HEK293 (cell line): ENCODE measurements around the gene PAPSS2.

Experiments used
- CTCF ChIA-PET: fragments of 350-600 bp; formaldehyde crosslinking; extraction: SDS; loops from one replicate; lab custom pipeline; 2021; ENCODE audit warnings: antibody characterized with exemption; lab: Yijun Ruan, JAX
- POLR2A ChIA-PET: fragments of 300-600 bp; formaldehyde crosslinking; extraction: SDS; loops from one replicate; lab custom pipeline; 2020; ENCODE audit warnings: antibody characterized with exemption, inconsistent platforms; lab: Yijun Ruan, JAX
- H3K27ac ChIP-seq: fragments of 200-500 bp; sonication (Bioruptor generic); 2 replicates; pipeline ENCODE4 v1.5.1; 2014; ENCODE audit warnings: low read depth, low read length, control low read depth, inconsistent platforms; ENCODE audit errors: extremely low read depth
- H3K36me3 ChIP-seq, 2 experiments: fragments of 200-500 bp in 1 of 2; sonication (Bioruptor generic) in 1 of 2; 1 replicate in 1 of 2; 2 replicates in 1 of 2; pipeline ENCODE4 v1.5.1; 2014 to 2017; ENCODE audit warnings: inconsistent platforms in 2 of 2, low read length in 2 of 2; ENCODE audit not compliant: control insufficient read depth in 2 of 2, insufficient read depth in 1 of 2
- H3K4me1 ChIP-seq: fragments of 200-500 bp; sonication (Bioruptor generic); 2 replicates; pipeline ENCODE4 v1.5.1; 2014; ENCODE audit warnings: mild to moderate bottlenecking, low read length, inconsistent platforms; ENCODE audit not compliant: control insufficient read depth, insufficient read depth
- H3K4me3 ChIP-seq: 2 replicates; pipeline ENCODE4 v1.5.1; 2011; ENCODE audit warnings: low read depth, mild to moderate bottlenecking, control low read depth, low read length, moderate library complexity
- H3K9me3 ChIP-seq: fragments of 200-500 bp; sonication (Bioruptor generic); 2 replicates; pipeline ENCODE4 v1.5.1; 2014; ENCODE audit warnings: low read depth, low read length, inconsistent platforms; ENCODE audit not compliant: control insufficient read depth, insufficient read depth
- HOXD13 ChIP-seq: sonication (generic); formaldehyde crosslinking; IDR thresholded peaks from 2 replicates; pipeline ENCODE4 v1.8.0; 2022; ENCODE audit warnings: missing genetic modification reagents, borderline replicate concordance
- SP2 ChIP-seq: fragments of 450-650 bp; formaldehyde crosslinking; IDR thresholded peaks from 2 replicates; pipeline ENCODE4 v1.5.1; 2016; ENCODE audit warnings: missing biosample characterization, missing genetic modification characterization
- TCF7L2 ChIP-seq: IDR thresholded peaks from 2 replicates; pipeline ENCODE4 v1.6.1; 2011; ENCODE audit warnings: low read depth, mild to moderate bottlenecking, inconsistent platforms, low read length, moderate library complexity, borderline replicate concordance
- ZBTB8A ChIP-seq: fragments of 450-650 bp; formaldehyde crosslinking; IDR thresholded peaks from 2 replicates; pipeline ENCODE4 v1.5.1; 2016; ENCODE audit warnings: missing biosample characterization, missing genetic modification characterization
- ZNF324 ChIP-seq: fragments of 450-650 bp; formaldehyde crosslinking; IDR thresholded peaks from 2 replicates; pipeline ENCODE4 v1.5.1; 2016; ENCODE audit warnings: missing biosample characterization, missing genetic modification characterization
- ZNF335 ChIP-seq: fragments of 450-650 bp; formaldehyde crosslinking; conservative IDR thresholded peaks from 2 replicates; pipeline ENCODE4 v1.5.1; 2016; ENCODE audit warnings: missing biosample characterization, missing genetic modification characterization
- ZNF548 ChIP-seq: fragments of 450-650 bp; formaldehyde crosslinking; IDR thresholded peaks from 2 replicates; pipeline ENCODE4 v1.5.1; 2016; ENCODE audit warnings: missing biosample characterization, missing genetic modification characterization
- ZNF549 ChIP-seq: fragments of 450-650 bp; IDR thresholded peaks from 2 replicates; pipeline ENCODE4 v1.5.1; 2018; ENCODE audit warnings: missing biosample characterization, missing genetic modification characterization, mild to moderate bottlenecking, inconsistent platforms, moderate library complexity
- ZNF624 ChIP-seq: fragments of 450-650 bp; formaldehyde crosslinking; IDR thresholded peaks from 2 replicates; pipeline ENCODE4 v1.5.1; 2017; ENCODE audit warnings: missing biosample characterization, missing genetic modification characterization
- ZNF664 ChIP-seq: fragments of 450-650 bp; formaldehyde crosslinking; IDR thresholded peaks from 2 replicates; pipeline ENCODE4 v1.5.1; 2016; ENCODE audit warnings: missing biosample characterization, missing genetic modification characterization
- ZNF76 ChIP-seq: fragments of 450-650 bp; formaldehyde crosslinking; IDR thresholded peaks from 2 replicates; pipeline ENCODE4; 2016; ENCODE audit warnings: low read depth, missing biosample characterization, missing genetic modification characterization, borderline replicate concordance
- ZNF776 ChIP-seq: fragments of 450-650 bp; formaldehyde crosslinking; IDR thresholded peaks from 2 replicates; pipeline ENCODE4 v1.5.0; 2017; ENCODE audit warnings: missing biosample characterization, missing genetic modification characterization, borderline replicate concordance
- ZNF777 ChIP-seq: fragments of 450-650 bp; formaldehyde crosslinking; IDR thresholded peaks from 2 replicates; pipeline ENCODE4 v1.5.1; 2017; ENCODE audit warnings: missing biosample characterization, missing genetic modification characterization, borderline replicate concordance
- ZSCAN30 ChIP-seq: fragments of 450-650 bp; IDR thresholded peaks from 2 replicates; pipeline ENCODE4 v1.5.1; 2018; ENCODE audit warnings: missing biosample characterization, mild to moderate bottlenecking, missing genetic modification characterization, moderate library complexity
- TF ChIP-seq, protein P1 (sequence below): fragments of 450-650 bp; formaldehyde crosslinking; IDR thresholded peaks from 2 replicates; pipeline ENCODE4 v1.5.1; 2017; ENCODE audit warnings: missing biosample characterization, missing genetic modification characterization
- TF ChIP-seq, protein P2 (sequence below): fragments of 450-650 bp; formaldehyde crosslinking; IDR thresholded peaks from 2 replicates; pipeline ENCODE4 v1.5.1; 2016; ENCODE audit warnings: missing biosample characterization, missing genetic modification characterization
- TF ChIP-seq, protein P3 (sequence below): fragments of 450-650 bp; formaldehyde crosslinking; IDR thresholded peaks from 2 replicates; pipeline ENCODE4 v1.5.1; 2017; ENCODE audit warnings: missing biosample characterization, mild to moderate bottlenecking, missing genetic modification characterization, moderate library complexity
- TF ChIP-seq, protein P4 (sequence below): fragments of 450-650 bp; formaldehyde crosslinking; IDR thresholded peaks from 2 replicates; pipeline ENCODE4 v1.5.0; 2017; ENCODE audit warnings: missing biosample characterization, missing genetic modification characterization, borderline replicate concordance

The PAPSS2 gene

DNA sequence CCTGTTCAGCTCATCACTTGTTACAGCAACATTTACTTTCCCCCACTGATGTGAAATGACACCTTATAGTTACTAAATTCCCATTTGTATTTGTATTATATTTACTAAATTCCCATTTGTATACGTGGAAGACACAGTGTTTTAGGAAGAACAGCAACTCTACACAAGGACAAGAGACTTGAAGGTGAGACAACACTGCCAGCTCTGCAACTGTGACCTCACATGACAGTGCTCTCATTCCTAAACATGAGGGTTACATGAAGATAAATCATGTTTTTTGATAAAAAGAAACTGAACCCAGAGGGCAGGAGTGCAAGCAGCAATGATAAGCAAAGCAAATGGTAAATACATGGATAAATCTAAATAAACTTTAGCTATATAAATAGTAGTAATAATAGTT is 98.0 kb downstream of the PAPSS2 start:
- POLR2A ChIA-PET: no interaction called here
- H3K4me3 ChIP-seq: no peak overlapping the region
- CTCF ChIA-PET: interaction anchor here (0.7 to 0.8 kb wide), 3 partner anchors 13 to 15 kb away, joined by 3 to 4 read pairs (median 4); no protein-coding TSS in a partner anchor
- TF ChIP-seq ZSCAN30 (tag by site-specific recombination) (no peak), ZNF776 (tag by site-specific recombination) (no peak), ZNF324 (tag by site-specific recombination) (no peak), ZBTB8A (tag by site-specific recombination) (no peak), ZNF548 (tag by site-specific recombination) (no peak), ZNF549 (tag by site-specific recombination) (no peak)
- TF ChIP-seq, protein P1, sequence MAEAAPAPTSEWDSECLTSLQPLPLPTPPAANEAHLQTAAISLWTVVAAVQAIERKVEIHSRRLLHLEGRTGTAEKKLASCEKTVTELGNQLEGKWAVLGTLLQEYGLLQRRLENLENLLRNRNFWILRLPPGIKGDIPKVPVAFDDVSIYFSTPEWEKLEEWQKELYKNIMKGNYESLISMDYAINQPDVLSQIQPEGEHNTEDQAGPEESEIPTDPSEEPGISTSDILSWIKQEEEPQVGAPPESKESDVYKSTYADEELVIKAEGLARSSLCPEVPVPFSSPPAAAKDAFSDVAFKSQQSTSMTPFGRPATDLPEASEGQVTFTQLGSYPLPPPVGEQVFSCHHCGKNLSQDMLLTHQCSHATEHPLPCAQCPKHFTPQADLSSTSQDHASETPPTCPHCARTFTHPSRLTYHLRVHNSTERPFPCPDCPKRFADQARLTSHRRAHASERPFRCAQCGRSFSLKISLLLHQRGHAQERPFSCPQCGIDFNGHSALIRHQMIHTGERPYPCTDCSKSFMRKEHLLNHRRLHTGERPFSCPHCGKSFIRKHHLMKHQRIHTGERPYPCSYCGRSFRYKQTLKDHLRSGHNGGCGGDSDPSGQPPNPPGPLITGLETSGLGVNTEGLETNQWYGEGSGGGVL (tag by site-specific recombination): no peak
- TF ChIP-seq, protein P2, sequence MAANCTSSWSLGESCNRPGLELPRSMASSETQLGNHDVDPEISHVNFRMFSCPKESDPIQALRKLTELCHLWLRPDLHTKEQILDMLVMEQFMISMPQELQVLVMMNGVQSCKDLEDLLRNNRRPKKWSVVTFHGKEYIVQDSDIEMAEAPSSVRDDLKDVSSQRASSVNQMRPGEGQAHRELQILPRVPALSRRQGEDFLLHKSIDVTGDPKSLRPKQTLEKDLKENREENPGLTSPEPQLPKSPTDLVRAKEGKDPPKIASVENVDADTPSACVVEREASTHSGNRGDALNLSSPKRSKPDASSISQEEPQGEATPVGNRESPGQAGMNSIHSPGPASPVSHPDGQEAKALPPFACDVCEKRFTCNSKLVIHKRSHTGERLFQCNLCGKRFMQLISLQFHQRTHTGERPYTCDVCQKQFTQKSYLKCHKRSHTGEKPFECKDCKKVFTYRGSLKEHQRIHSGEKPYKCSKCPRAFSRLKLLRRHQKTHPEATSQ: no peak
- TF ChIP-seq, protein P3, sequence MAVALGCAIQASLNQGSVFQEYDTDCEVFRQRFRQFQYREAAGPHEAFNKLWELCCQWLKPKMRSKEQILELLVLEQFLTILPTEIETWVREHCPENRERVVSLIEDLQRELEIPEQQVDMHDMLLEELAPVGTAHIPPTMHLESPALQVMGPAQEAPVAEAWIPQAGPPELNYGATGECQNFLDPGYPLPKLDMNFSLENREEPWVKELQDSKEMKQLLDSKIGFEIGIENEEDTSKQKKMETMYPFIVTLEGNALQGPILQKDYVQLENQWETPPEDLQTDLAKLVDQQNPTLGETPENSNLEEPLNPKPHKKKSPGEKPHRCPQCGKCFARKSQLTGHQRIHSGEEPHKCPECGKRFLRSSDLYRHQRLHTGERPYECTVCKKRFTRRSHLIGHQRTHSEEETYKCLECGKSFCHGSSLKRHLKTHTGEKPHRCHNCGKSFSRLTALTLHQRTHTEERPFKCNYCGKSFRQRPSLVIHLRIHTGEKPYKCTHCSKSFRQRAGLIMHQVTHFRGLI (tag by site-specific recombination): no peak
- no peaks in the 10 kb centered on the region for H3K9me3 ChIP-seq
- peaks cover 17 to 42% of the 10 kb centered on the region in 2 experiments for H3K36me3 ChIP-seq
- peaks cover 8% of the 10 kb centered on the region; the same call in 1 of the 2 replicates for H3K4me1 ChIP-seq
- H3K27ac ChIP-seq: no peak overlapping the region

DNA sequence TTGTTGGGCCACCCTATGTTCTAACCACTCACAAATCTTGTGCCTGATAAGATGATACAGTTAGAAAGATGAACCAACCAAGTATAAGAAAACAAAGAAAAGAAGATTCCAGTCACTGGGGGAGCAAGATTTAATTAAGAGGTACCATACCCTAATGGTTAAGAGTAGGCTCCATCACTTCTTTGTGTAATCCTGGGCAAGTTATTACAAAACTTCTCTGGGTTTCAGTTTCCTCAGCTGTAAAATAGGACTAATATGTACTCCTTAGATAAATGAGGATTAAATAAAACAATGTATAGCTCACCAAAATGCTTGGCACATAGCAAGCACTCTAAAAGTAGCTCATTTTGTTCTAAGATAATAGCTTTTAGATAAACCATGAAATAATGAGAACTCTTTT is 99.9 kb downstream of the PAPSS2 start:
- CTCF ChIA-PET: interaction anchor here (0.6 to 1.3 kb wide), 3 partner anchors 25 to 794 kb away, joined by 3 to 6 read pairs (median 3); no protein-coding TSS in a partner anchor
- TF ChIP-seq ZNF335 (tag by site-specific recombination): no peak
- TF ChIP-seq ZNF664 (tag by site-specific recombination): peak; percentile 47; the same call in 1 of the 2 replicates
- Histone ChIP-seq H3K9me3 (no peaks in the 10 kb centered on the region), H3K36me3 (peaks cover 11 to 30% of the 10 kb centered on the region in 2 experiments), H3K27ac (no peak overlapping the region), H3K4me1 (peaks cover 19% of the 10 kb centered on the region), H3K4me3 (no peak overlapping the region)
- POLR2A ChIA-PET: no interaction called here

DNA sequence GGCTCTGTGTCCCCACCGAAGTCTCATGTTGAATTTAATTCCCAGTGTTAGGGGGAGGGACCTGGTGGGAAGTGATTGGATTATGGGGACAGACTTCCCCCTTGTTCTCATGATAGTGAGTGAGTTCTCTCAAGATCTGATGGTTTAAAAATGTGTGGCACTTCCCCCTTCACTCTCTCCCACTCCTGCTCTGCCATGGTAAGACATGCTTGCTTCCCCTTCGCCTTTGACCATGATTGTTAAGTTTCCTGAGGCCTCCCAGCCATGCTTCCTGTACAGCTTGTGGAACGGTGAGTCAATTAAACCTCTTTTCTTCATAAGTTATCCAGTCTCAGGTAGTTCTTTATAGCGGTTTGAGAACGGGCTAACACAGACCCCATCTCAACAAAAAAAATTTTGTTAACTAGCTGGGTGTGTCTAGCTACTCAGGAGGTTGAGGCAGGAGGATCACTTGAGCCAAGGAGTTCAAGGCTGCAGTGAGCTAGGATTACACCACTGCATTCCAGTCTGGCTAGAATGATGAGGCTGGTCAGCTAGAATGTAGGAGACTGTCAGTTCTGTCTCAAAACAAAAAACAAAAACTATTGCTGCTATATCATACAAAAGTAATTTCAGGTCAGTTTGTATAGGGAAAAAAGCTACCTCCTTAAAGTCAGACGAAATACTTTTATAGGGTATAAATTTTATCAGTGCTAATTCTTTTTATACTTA is 100.7 kb downstream of the PAPSS2 start:
- no peak for TF ChIP-seq ZNF777
- no peak for TF ChIP-seq HOXD13 (CRISPR knock-in tag)
- no peak for TF ChIP-seq ZNF624 (tag by site-specific recombination)
- TF ChIP-seq, protein P4, sequence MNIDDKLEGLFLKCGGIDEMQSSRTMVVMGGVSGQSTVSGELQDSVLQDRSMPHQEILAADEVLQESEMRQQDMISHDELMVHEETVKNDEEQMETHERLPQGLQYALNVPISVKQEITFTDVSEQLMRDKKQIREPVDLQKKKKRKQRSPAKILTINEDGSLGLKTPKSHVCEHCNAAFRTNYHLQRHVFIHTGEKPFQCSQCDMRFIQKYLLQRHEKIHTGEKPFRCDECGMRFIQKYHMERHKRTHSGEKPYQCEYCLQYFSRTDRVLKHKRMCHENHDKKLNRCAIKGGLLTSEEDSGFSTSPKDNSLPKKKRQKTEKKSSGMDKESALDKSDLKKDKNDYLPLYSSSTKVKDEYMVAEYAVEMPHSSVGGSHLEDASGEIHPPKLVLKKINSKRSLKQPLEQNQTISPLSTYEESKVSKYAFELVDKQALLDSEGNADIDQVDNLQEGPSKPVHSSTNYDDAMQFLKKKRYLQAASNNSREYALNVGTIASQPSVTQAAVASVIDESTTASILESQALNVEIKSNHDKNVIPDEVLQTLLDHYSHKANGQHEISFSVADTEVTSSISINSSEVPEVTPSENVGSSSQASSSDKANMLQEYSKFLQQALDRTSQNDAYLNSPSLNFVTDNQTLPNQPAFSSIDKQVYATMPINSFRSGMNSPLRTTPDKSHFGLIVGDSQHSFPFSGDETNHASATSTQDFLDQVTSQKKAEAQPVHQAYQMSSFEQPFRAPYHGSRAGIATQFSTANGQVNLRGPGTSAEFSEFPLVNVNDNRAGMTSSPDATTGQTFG: no peak
- TF ChIP-seq SP2 (tag by site-specific recombination): no peak
- no peak for TF ChIP-seq TCF7L2
- no peak for TF ChIP-seq ZNF76
- no peak overlapping the region for H3K4me3 ChIP-seq
- POLR2A ChIA-PET: interaction anchor here (0.6 to 0.7 kb wide), 2 partner anchors 41 to 192 kb away, joined by 3 read pairs; no protein-coding TSS in a partner anchor
- peaks cover 6 to 27% of the 10 kb centered on the region in 2 experiments; a peak in 2 of 3 replicates for H3K36me3 ChIP-seq
- H3K9me3 ChIP-seq: no peaks in the 10 kb centered on the region
- CTCF ChIA-PET: interaction anchor here (0.5 to 1.3 kb wide), 6 partner anchors 13 to 1050 kb away, joined by 3 to 6 read pairs (median 3); no protein-coding TSS in a partner anchor
- peaks cover 19% of the 10 kb centered on the region for H3K4me1 ChIP-seq
- no peak overlapping the region for H3K27ac ChIP-seq
